Retinal pigment epithelial cell (primary cell): Measurements from ENCODE around the gene IP6K3.

ENCODE experiments used
- DNase-seq: peaks from one replicate; pipeline ENCODE4 v3.0.0-alpha.2; 2010; ENCODE audit warnings: low read depth
- H3K4me3 ChIP-seq: 2 replicates; pipeline ENCODE4 v1.5.1; 2011; ENCODE audit warnings: mild to moderate bottlenecking, low read length, control low read depth, moderate library complexity
- CTCF ChIP-seq: conservative IDR thresholded peaks from 2 replicates; pipeline ENCODE4 v1.5.1; 2011; ENCODE audit warnings: low read depth, low read length, control low read depth, inconsistent platforms

IP6K3 gene

GRCh38 chr6:33686981-33687975 is 59.4 kb downstream of the IP6K3 start:
- H3K4me3 ChIP-seq = no peak overlapping the region
- DNase-seq = no peak
- no peak for TF ChIP-seq CTCF

- no peak for TF ChIP-seq CTCF
- H3K4me3 ChIP-seq = no peak overlapping the region
- DNase-seq = no peak
Measured at GRCh38 chr6:33686225-33686924, 60.3 kb downstream of the IP6K3 start.

GRCh38 chr6:33685411-33686224 is 61.1 kb downstream of the IP6K3 start:
- no peak for TF ChIP-seq CTCF
- no peak for DNase-seq
- H3K4me3 ChIP-seq = no peak overlapping the region

GRCh38 chr6:33684983-33685382 is 61.7 kb downstream of the IP6K3 start:
- DNase-seq = no peak
- no peak for TF ChIP-seq CTCF
- H3K4me3 ChIP-seq = no peak overlapping the region

GRCh38 chr6:33684428-33684896 is 62.2 kb downstream of the IP6K3 start:
- no peak overlapping the region for H3K4me3 ChIP-seq
- no peak for TF ChIP-seq CTCF
- no peak for DNase-seq

- no peak for DNase-seq
- no peak overlapping the region for H3K4me3 ChIP-seq
Measured at GRCh38 chr6:33683576-33684427, 62.9 kb downstream of the IP6K3 start.

More at GRCh38 chr6:33683576-33684427, 62.9 kb downstream of the IP6K3 start:
- no peak for TF ChIP-seq CTCF
